Measurements from ENCODE around the gene DNAAF3.

The DNAAF3 gene

GRCh38 chr19:55161571-55162322, 4.7 kb downstream of the DNAAF3 start:
- H3K4me3 ChIP-seq (ENCODE audit: low read depth, low read length): no peak overlapping the region
- peaks cover 6% of the 10 kb centered on the region for H3K4me1 ChIP-seq (ENCODE audit: control insufficient read depth, insufficient read depth, low read length)
- no peak overlapping the region for H3K27ac ChIP-seq (ENCODE audit: extremely low read depth, low read depth, low read length)
- H3K9me3 ChIP-seq (ENCODE audit: control insufficient read depth, insufficient read depth, low read depth, low read length): no peaks in the 10 kb centered on the region
- TF ChIP-seq PATZ1 (tag by site-specific recombination; IDR thresholded peaks at IDR 0.05): no peak
- no peak for TF ChIP-seq KLF9 (tag by site-specific recombination; IDR thresholded peaks at IDR 0.05; ENCODE audit: low read depth)
- no peak for TF ChIP-seq ZNF555 (tag by site-specific recombination; conservative IDR thresholded peaks at IDR 0.05)
- ChIA-PET POLR2A (no interaction called here), CTCF (interaction anchor here (1.1 to 4.5 kb wide), 5 partner anchors 9 to 445 kb away, joined by 3 to 107 read pairs (median 4); no protein-coding TSS in a partner anchor)
- H3K36me3 ChIP-seq (ENCODE audit: control insufficient read depth in 2 of 2, insufficient read depth in 1 of 2, low read length in 2 of 2): no peaks in the 10 kb centered on the region

- TF ChIP-seq ZIC2 (tag by site-specific recombination; IDR thresholded peaks at IDR 0.05): no peak
- 0 out of 2 replicates have a peak, but pooled peaks have one; percentile 7 for TF ChIP-seq PBX3 (CRISPR knock-in tag; IDR thresholded peaks at IDR 0.05)
- CTCF ChIA-PET: interaction anchor here (0.7 to 4.5 kb wide), 32 partner anchors 8 to 679 kb away, joined by 3 to 107 read pairs (median 5); partner anchors contain the start of genes TMEM238, TNNT1 and ZNF784
- Histone ChIP-seq H3K9me3 (ENCODE audit: control insufficient read depth, insufficient read depth, low read depth, low read length) (no peaks in the 10 kb centered on the region), H3K4me1 (ENCODE audit: control insufficient read depth, insufficient read depth, low read length) (peaks cover 6% of the 10 kb centered on the region), H3K4me3 (ENCODE audit: low read depth, low read length) (no peak overlapping the region), H3K36me3 (ENCODE audit: control insufficient read depth in 2 of 2, insufficient read depth in 1 of 2, low read length in 2 of 2) (no peaks in the 10 kb centered on the region), H3K27ac (ENCODE audit: extremely low read depth, low read depth, low read length) (no peak overlapping the region)
- POLR2A ChIA-PET: interaction anchor here (0.6 to 2.8 kb wide), 6 partner anchors 20 to 478 kb away, joined by 3 to 19 read pairs (median 4); partner anchors contain the start of genes PPP1R12C, RDH13 and ZNF865
Observed at GRCh38 chr19:55160986-55161365, 5.4 kb downstream of the DNAAF3 start.

GRCh38 chr19:55160128-55160985, 6.1 kb downstream of the DNAAF3 start:
- ChIA-PET POLR2A (interaction anchor here (0.6 to 2.8 kb wide), 14 partner anchors 14 to 478 kb away, joined by 3 to 19 read pairs (median 3); partner anchors contain the start of genes HSPBP1, PPP1R12C, PPP6R1 and RDH13), CTCF (interaction anchor here (0.6 to 4.5 kb wide), 48 partner anchors 9 to 772 kb away, joined by 3 to 107 read pairs (median 4); partner anchors contain the start of genes TMEM238, TNNT1 and ZNF784)
- Histone ChIP-seq H3K4me3 (ENCODE audit: low read depth, low read length) (no peak overlapping the region), H3K9me3 (ENCODE audit: control insufficient read depth, insufficient read depth, low read depth, low read length) (no peaks in the 10 kb centered on the region), H3K36me3 (ENCODE audit: control insufficient read depth in 2 of 2, insufficient read depth in 1 of 2, low read length in 2 of 2) (no peaks in the 10 kb centered on the region), H3K4me1 (ENCODE audit: control insufficient read depth, insufficient read depth, low read length) (peaks cover 6% of the 10 kb centered on the region), H3K27ac (ENCODE audit: extremely low read depth, low read depth, low read length) (0 out of 2 replicates have a peak overlapping the region, but pooled peaks have one; percentile 10)
- TF ChIP-seq ZNF76 (tag by site-specific recombination; IDR thresholded peaks at IDR 0.05; ENCODE audit: borderline replicate concordance, low read depth) (0 out of 2 replicates have a peak, but pooled peaks have one; percentile 26), ZNF560 (tag by site-specific recombination; IDR thresholded peaks at IDR 0.05; ENCODE audit: borderline replicate concordance) (no peak), ZNF610 (tag by site-specific recombination; IDR thresholded peaks at IDR 0.05; ENCODE audit: borderline replicate concordance) (no peak), KLF8 (tag by site-specific recombination; IDR thresholded peaks at IDR 0.05) (peak; percentile 70; the same call in 1 of the 2 replicates), ZNF433 (tag by site-specific recombination; IDR thresholded peaks at IDR 0.05; ENCODE audit: low read depth) (no peak), ZNF596 (tag by site-specific recombination; IDR thresholded peaks at IDR 0.05) (no peak), ZNF157 (tag by site-specific recombination; IDR thresholded peaks at IDR 0.05) (no peak), SCRT2 (tag by site-specific recombination; IDR thresholded peaks at IDR 0.05) (peak; percentile 89), ZNF660 (tag by site-specific recombination; IDR thresholded peaks at IDR 0.05) (peak; percentile 77), ZNF394 (tag by site-specific recombination; IDR thresholded peaks at IDR 0.05; ENCODE audit: borderline replicate concordance) (peak; percentile 89), ZNF600 (tag by site-specific recombination; IDR thresholded peaks at IDR 0.05) (0 out of 2 replicates have a peak, but pooled peaks have one; percentile 26), PBX3 (CRISPR knock-in tag; IDR thresholded peaks at IDR 0.05) (peak; percentile 62; the same call in 1 of the 2 replicates), ZFP37 (tag by site-specific recombination; IDR thresholded peaks at IDR 0.05) (peak; percentile 37; the same call in 1 of the 2 replicates), ZNF138 (tag by site-specific recombination; IDR thresholded peaks at IDR 0.05; ENCODE audit: borderline replicate concordance) (no peak), ZNF24 (tag by site-specific recombination; IDR thresholded peaks at IDR 0.05) (0 out of 2 replicates have a peak, but pooled peaks have one; percentile 42), ZFHX2 (tag by site-specific recombination; conservative IDR thresholded peaks at IDR 0.05) (peak; percentile 31; the same call in 1 of the 2 replicates), ZNF514 (tag by site-specific recombination; IDR thresholded peaks at IDR 0.05) (no peak), ZNF704 (tag by site-specific recombination; IDR thresholded peaks at IDR 0.05) (no peak)

All from HEK293 (cell line).